Mesendoderm (in vitro differentiated cells): ENCODE measurements around the gene PTPRG.

ENCODE experiments used
- DNase-seq: peaks from one replicate; pipeline ENCODE4 v3.0.0; 2013
- H2AK5ac ChIP-seq: 2 replicates; pipeline ENCODE4 v1.6.1; 2013; ENCODE audit warnings: low read length, inconsistent platforms
- H2BK120ac ChIP-seq: 2 replicates; pipeline ENCODE4 v1.6.1; 2013; ENCODE audit warnings: low read depth, mild to moderate bottlenecking, low read length, moderate library complexity, mixed read lengths
- H2BK15ac ChIP-seq: replicated peaks from 2 replicates; pipeline ENCODE4 v1.6.1; 2013; ENCODE audit warnings: low read depth, mild to moderate bottlenecking, moderate library complexity
- H2BK5ac ChIP-seq: 2 replicates; pipeline ENCODE4 v1.6.1; 2013; ENCODE audit warnings: low read length, inconsistent platforms
- H3K18ac ChIP-seq: 2 replicates; pipeline ENCODE4 v1.6.1; 2013; ENCODE audit warnings: mild to moderate bottlenecking, low read length, mixed read lengths
- H3K23ac ChIP-seq: one replicate; pipeline ENCODE4 v1.6.1; 2013; ENCODE audit warnings: low read length
- H3K27ac ChIP-seq: 2 replicates; pipeline ENCODE4 v1.5.1; 2013; ENCODE audit warnings: low read depth, mild to moderate bottlenecking, inconsistent platforms, low read length, moderate library complexity
- H3K27me3 ChIP-seq: 2 replicates; pipeline ENCODE4 v1.6.1; 2013; ENCODE audit warnings: low read length, control low read depth, mild to moderate bottlenecking, inconsistent platforms; ENCODE audit not compliant: insufficient read depth, poor library complexity
- H3K36me3 ChIP-seq: 2 replicates; pipeline ENCODE4 v1.6.1; 2013; ENCODE audit warnings: low read length, inconsistent platforms; ENCODE audit not compliant: control insufficient read depth, insufficient read depth
- H3K4ac ChIP-seq: one replicate; pipeline ENCODE4 v1.6.1; 2013; ENCODE audit warnings: low read depth, mild to moderate bottlenecking, low read length, moderate library complexity
- H3K4me1 ChIP-seq: 2 replicates; pipeline ENCODE4 v1.6.1; 2013; ENCODE audit warnings: low read depth, low read length, inconsistent platforms; ENCODE audit not compliant: control insufficient read depth
- H3K4me2 ChIP-seq: 2 replicates; pipeline ENCODE4 v1.6.1; 2013; ENCODE audit warnings: low read length
- H3K4me3 ChIP-seq: 2 replicates; pipeline ENCODE4 v1.5.1; 2013; ENCODE audit warnings: mild to moderate bottlenecking, low read length
- H3K56ac ChIP-seq: one replicate; pipeline ENCODE4 v1.6.1; 2013; ENCODE audit warnings: low read length
- H3K79me1 ChIP-seq: 2 replicates; pipeline ENCODE4 v1.6.1; 2013; ENCODE audit warnings: low read length, inconsistent platforms
- H3K79me2 ChIP-seq: 2 replicates; pipeline ENCODE4 v1.6.1; 2013; ENCODE audit warnings: mild to moderate bottlenecking, low read length; ENCODE audit not compliant: control insufficient read depth, insufficient read depth
- H3K9ac ChIP-seq: 2 replicates; pipeline ENCODE4 v1.6.1; 2013; ENCODE audit warnings: low read length, inconsistent platforms
- H4K5ac ChIP-seq: one replicate; pipeline ENCODE4 v1.6.1; 2013; ENCODE audit warnings: low read length
- H4K8ac ChIP-seq: one replicate; pipeline ENCODE4 v1.6.1; 2013; ENCODE audit warnings: low read depth, mild to moderate bottlenecking, control low read depth, low read length, moderate library complexity
- WGBS: extraction: QIAGEN DNeasy Blood & Tissue Kit; methylation state at CpG from one replicate; pipeline ENCODE4 v1.1.7; 2013; ENCODE audit warnings: low lambda C conversion rate, missing lambda C conversion rate; ENCODE audit not compliant: insufficient coverage; ENCODE audit errors: extremely low coverage; 5-methylcytosine and 5-hydroxymethylcytosine counted together

The PTPRG gene

DNA sequence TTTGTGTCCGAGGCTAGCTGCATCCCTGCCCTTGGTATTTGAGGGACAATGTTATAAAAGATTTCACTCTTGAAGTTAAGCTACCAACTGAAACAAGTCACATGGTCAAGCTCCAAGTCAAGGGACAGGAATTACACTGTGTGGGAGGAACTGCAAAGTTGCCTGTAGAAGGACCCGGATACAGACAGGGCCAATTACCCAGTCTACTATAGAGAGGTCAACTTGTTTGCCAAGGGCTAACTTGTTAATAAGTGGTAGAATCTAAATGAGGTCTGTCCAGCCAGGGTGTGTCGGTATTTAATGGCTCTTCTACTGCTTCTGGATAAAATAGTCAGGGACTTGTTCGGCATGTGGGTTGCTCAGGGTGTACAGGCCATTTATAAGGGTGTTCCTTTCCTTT, 55.7 kb downstream of the PTPRG start:
- Histone ChIP-seq H2BK120ac (no peak overlapping the region), H2BK15ac (no peak overlapping the region), H3K27me3 (no peaks in the 10 kb centered on the region), H4K8ac (no peak overlapping the region), H3K18ac (no peak overlapping the region), H3K36me3 (peaks cover 2% of the 10 kb centered on the region), H3K79me1 (peaks cover 34% of the 10 kb centered on the region), H2AK5ac (no peak overlapping the region), H2BK5ac (no peak overlapping the region), H4K5ac (no peak overlapping the region), H3K79me2 (peaks cover 92% of the 10 kb centered on the region), H3K4me1 (peaks cover 4% of the 10 kb centered on the region), H3K56ac (no peak overlapping the region), H3K23ac (no peak overlapping the region), H3K4ac (no peak overlapping the region), H3K4me2 (no peak overlapping the region), H3K9ac (no peak overlapping the region), H3K4me3 (no peak overlapping the region), H3K27ac (no peak overlapping the region)
- no peak for DNase-seq
- WGBS, result no CpG with 5 or more reads among the region's 4 CpGs

DNA sequence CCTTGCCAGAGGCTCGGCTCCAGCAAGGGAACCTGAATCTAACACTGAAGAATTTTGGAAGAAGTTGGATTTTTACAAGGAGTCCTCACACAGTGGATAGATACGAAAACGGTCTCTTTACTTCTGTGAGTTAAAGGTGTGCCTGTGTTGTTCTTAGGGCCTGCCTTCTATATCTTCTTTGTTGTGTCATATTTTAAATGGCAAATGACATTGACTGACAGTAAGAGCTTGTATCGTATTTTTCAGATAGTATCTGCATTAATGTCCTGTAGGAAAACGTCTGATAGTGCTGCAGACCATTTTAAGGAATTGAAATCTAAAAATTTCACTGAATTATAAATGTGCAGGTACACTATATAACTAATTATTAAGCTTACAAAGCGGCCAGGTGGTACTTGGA, 56.3 kb downstream of the PTPRG start:
- no peak overlapping the region for H3K56ac ChIP-seq
- no peak overlapping the region for H4K5ac ChIP-seq
- no CpG with 5 or more reads among the region's 6 CpGs for WGBS
- H3K79me1 ChIP-seq, result peaks cover 31% of the 10 kb centered on the region
- H3K4me3 ChIP-seq, result no peak overlapping the region
- H4K8ac ChIP-seq, result no peak overlapping the region
- H3K79me2 ChIP-seq, result peaks cover 87% of the 10 kb centered on the region
- H2AK5ac ChIP-seq, result no peak overlapping the region
- H3K23ac ChIP-seq, result no peak overlapping the region
- H3K4me2 ChIP-seq, result no peak overlapping the region
- peaks cover 2% of the 10 kb centered on the region for H3K36me3 ChIP-seq
- no peak overlapping the region for H3K18ac ChIP-seq
- H3K9ac ChIP-seq, result no peak overlapping the region
- DNase-seq, result no peak
- H2BK5ac ChIP-seq, result no peak overlapping the region
- no peak overlapping the region for H2BK120ac ChIP-seq
- H3K27me3 ChIP-seq, result no peaks in the 10 kb centered on the region
- no peak overlapping the region for H2BK15ac ChIP-seq
- H3K4ac ChIP-seq, result no peak overlapping the region
- peaks cover 2% of the 10 kb centered on the region for H3K4me1 ChIP-seq
- no peak overlapping the region for H3K27ac ChIP-seq

DNA sequence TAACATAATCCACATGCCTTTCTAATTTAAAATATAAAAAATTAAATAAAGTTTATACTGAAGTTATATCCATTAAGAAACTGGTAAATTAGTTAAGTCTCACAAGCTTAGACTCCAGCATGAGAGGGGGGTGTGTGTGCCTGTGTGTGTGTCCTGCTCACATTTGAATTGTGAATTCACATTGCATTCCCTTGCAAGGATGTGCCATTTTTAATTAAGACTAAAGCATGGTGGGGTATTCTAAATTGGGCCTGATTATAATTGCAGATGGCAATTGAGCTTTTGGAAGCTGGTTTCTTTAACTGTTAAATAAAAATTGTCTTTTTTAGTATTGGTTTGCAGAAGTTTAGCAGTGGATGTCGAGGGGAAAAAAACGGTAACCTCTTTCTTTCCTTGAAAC, 56.9 kb downstream of the PTPRG start:
- Histone ChIP-seq H3K56ac (no peak overlapping the region), H3K4me3 (no peak overlapping the region), H3K27ac (no peak overlapping the region), H3K18ac (no peak overlapping the region), H2BK5ac (no peak overlapping the region), H3K9ac (no peak overlapping the region), H3K36me3 (peaks cover 2% of the 10 kb centered on the region), H3K23ac (no peak overlapping the region), H2AK5ac (no peak overlapping the region), H4K8ac (no peak overlapping the region), H3K4me2 (no peak overlapping the region), H3K4ac (no peak overlapping the region), H3K79me1 (peaks cover 29% of the 10 kb centered on the region), H2BK120ac (no peak overlapping the region), H3K27me3 (no peaks in the 10 kb centered on the region), H4K5ac (no peak overlapping the region), H2BK15ac (no peak overlapping the region), H3K4me1 (peaks cover 2% of the 10 kb centered on the region), H3K79me2 (peaks cover 86% of the 10 kb centered on the region)
- no CpG with 5 or more reads among the region's 2 CpGs for WGBS
- DNase-seq, result no peak

DNA sequence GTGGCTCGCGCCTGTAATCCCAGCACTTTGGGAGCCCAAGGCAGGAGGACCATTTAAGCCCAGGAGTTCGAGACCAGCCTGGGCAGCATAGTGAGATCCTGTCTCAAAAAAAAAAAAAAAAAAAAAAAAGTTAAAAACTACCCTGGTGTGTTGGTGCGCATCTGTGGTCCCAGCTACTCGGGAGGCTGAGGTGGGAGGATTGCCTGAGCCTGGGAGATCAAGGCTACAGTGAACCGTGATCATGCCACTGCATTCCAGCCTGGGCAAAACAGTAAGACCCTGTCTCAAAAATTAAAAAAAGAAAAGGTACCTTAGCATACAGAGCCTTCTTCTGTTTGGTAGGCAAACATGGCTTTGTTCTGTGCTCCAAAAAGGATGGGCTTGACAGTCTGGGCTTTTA, 57.5 kb downstream of the PTPRG start:
- no peak overlapping the region for H4K8ac ChIP-seq
- no CpG with 5 or more reads among the region's 6 CpGs for WGBS

DNA sequence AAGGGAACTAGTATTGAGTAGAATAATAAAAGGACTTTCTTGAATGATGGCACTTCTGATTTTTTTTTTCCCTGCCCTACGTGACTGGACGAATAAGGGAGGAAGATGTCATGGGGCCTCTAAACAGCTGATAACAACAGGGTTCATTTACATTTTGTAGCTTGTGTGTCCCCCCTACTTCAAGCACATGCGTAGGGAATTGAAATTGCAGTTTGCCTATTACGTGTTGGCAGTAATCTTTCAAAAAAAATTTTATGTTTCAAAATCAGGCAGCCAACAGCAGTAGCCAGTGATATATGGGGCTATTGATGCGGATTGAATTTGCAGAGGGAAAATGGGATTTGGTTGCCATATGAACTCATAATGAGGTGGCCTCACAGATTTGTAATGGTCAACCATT, 58.7 kb downstream of the PTPRG start:
- no peak overlapping the region for H4K5ac ChIP-seq
- H3K79me2 ChIP-seq, result peaks cover 86% of the 10 kb centered on the region
- DNase-seq, result no peak
- H3K4me3 ChIP-seq, result no peak overlapping the region
- H3K9ac ChIP-seq, result no peak overlapping the region
- H3K4me2 ChIP-seq, result no peak overlapping the region
- H3K4ac ChIP-seq, result no peak overlapping the region
- H3K27ac ChIP-seq, result no peak overlapping the region
- peaks cover 30% of the 10 kb centered on the region for H3K79me1 ChIP-seq
- H3K23ac ChIP-seq, result no peak overlapping the region
- no CpG with 5 or more reads among the region's 5 CpGs for WGBS
- no peak overlapping the region for H3K18ac ChIP-seq
- H2BK120ac ChIP-seq, result no peak overlapping the region
- H2BK15ac ChIP-seq, result no peak overlapping the region
- H4K8ac ChIP-seq, result no peak overlapping the region
- H3K56ac ChIP-seq, result no peak overlapping the region
- no peak overlapping the region for H2BK5ac ChIP-seq
- no peaks in the 10 kb centered on the region for H3K27me3 ChIP-seq
- no peak overlapping the region for H2AK5ac ChIP-seq
- peaks cover 2% of the 10 kb centered on the region for H3K36me3 ChIP-seq
- peaks cover 7% of the 10 kb centered on the region for H3K4me1 ChIP-seq

More for the DNA sequence above, 57.5 kb downstream of the PTPRG start:
- H4K5ac ChIP-seq, result no peak overlapping the region
- H3K18ac ChIP-seq, result no peak overlapping the region
- no peak overlapping the region for H3K9ac ChIP-seq
- peaks cover 2% of the 10 kb centered on the region for H3K36me3 ChIP-seq
- no peak overlapping the region for H3K4ac ChIP-seq
- DNase-seq, result no peak
- no peak overlapping the region for H3K4me3 ChIP-seq
- no peak overlapping the region for H2AK5ac ChIP-seq
- H2BK120ac ChIP-seq, result no peak overlapping the region
- H2BK15ac ChIP-seq, result no peak overlapping the region
- H3K27ac ChIP-seq, result no peak overlapping the region
- no peak overlapping the region for H3K23ac ChIP-seq
- no peak overlapping the region for H2BK5ac ChIP-seq
- peaks cover 2% of the 10 kb centered on the region for H3K4me1 ChIP-seq
- no peaks in the 10 kb centered on the region for H3K27me3 ChIP-seq
- H3K4me2 ChIP-seq, result no peak overlapping the region
- H3K79me2 ChIP-seq, result peaks cover 86% of the 10 kb centered on the region
- no peak overlapping the region for H3K56ac ChIP-seq
- H3K79me1 ChIP-seq, result peaks cover 32% of the 10 kb centered on the region

DNA sequence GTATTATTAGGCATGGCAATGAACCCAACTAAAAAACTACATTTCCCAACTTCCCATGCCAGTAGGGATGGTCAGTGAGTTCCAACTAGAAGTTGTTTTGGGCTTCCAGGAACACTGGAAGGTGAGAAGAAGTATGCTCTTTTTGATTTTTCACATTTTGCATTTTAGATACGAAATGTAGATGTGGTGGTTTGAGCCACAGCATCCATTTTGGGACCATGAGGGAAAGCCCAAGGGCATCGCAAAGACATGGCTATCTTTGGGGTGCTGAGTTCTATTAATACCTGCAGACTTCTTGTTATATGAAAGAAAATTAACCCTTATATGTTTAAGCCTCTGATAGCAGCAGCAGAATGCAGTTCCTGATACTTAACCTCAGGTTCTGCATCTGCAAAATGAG, 62.9 kb downstream of the PTPRG start:
- Histone ChIP-seq H4K8ac (no peak overlapping the region), H2BK5ac (no peak overlapping the region), H2AK5ac (no peak overlapping the region), H3K56ac (no peak overlapping the region), H3K36me3 (no peaks in the 10 kb centered on the region), H2BK15ac (no peak overlapping the region), H3K4me2 (no peak overlapping the region), H3K4me1 (peaks cover 9% of the 10 kb centered on the region), H2BK120ac (no peak overlapping the region), H4K5ac (no peak overlapping the region), H3K23ac (no peak overlapping the region), H3K27ac (no peak overlapping the region), H3K27me3 (no peaks in the 10 kb centered on the region), H3K4ac (no peak overlapping the region), H3K79me1 (peaks cover 26% of the 10 kb centered on the region), H3K4me3 (no peak overlapping the region), H3K9ac (no peak overlapping the region), H3K18ac (no peak overlapping the region), H3K79me2 (peaks cover 74% of the 10 kb centered on the region)
- WGBS, result no CpG with 5 or more reads among the region's 2 CpGs
- DNase-seq, result no peak
